GM19240 (cell line): ENCODE results near the gene DHDH.
A peak's percentile ranks its signal among the peaks of the same experiment; 100 is the strongest.

ENCODE experiments used
- DNase-seq: peaks from one replicate; pipeline ENCODE4 v3.0.0; 2011; ENCODE audit warnings: low spot score; ENCODE audit not compliant: insufficient read length

Gene DHDH

GRCh38 chr19:48950159-48950558 is 16.7 kb downstream of the DHDH start:
- no peak for DNase-seq

- no peak for DNase-seq
Observed at GRCh38 chr19:48950830-48951519, 17.5 kb downstream of the DHDH start.

GRCh38 chr19:48953141-48953540 is 19.6 kb downstream of the DHDH start:
- DNase-seq, result no peak

- no peak for DNase-seq
Observed at GRCh38 chr19:48953990-48954594, 20.6 kb downstream of the DHDH start.

- peak; percentile 96 for DNase-seq
Observed at GRCh38 chr19:48954595-48955307, 21.3 kb downstream of the DHDH start, which contains the start of gene BAX. Gene BAX (plus strand): TSS chr19:48954875. CDS start chr19:48954929, 54 bp downstream.

GRCh38 chr19:48955308-48955958 is 21.9 kb downstream of the DHDH start:
- no peak for DNase-seq

- DNase-seq, result no peak
Observed at GRCh38 chr19:48958006-48958405, 24.5 kb downstream of the DHDH start.

- DNase-seq, result no peak
Observed at GRCh38 chr19:48959341-48960239, 26.1 kb downstream of the DHDH start.

GRCh38 chr19:48961051-48961649 is 27.7 kb downstream of the DHDH start:
- DNase-seq, result no peak

GRCh38 chr19:48961673-48962028 is 28.2 kb downstream of the DHDH start:
- DNase-seq, result no peak

- peak; percentile 63 for DNase-seq
Observed at GRCh38 chr19:48962029-48962848, 28.7 kb downstream of the DHDH start.

- DNase-seq, result no peak
Observed at GRCh38 chr19:48962849-48963165, 29.3 kb downstream of the DHDH start.

GRCh38 chr19:48963371-48964204 is 30.1 kb downstream of the DHDH start:
- peak; percentile 38 for DNase-seq

- DNase-seq, result no peak
Observed at GRCh38 chr19:48964205-48965039, 30.9 kb downstream of the DHDH start.

GRCh38 chr19:48965040-48965805 is 31.7 kb downstream of the DHDH start, which contains the start of gene FTL:
Gene FTL (plus strand): TSS chr19:48965309. CDS start chr19:48965508, 199 bp downstream.
- peak; percentile 90 for DNase-seq

- peak; percentile 53 for DNase-seq
Observed at GRCh38 chr19:48965806-48966540, 32.5 kb downstream of the DHDH start.
